ENCODE measurements around the gene EIF3L.

DNA sequence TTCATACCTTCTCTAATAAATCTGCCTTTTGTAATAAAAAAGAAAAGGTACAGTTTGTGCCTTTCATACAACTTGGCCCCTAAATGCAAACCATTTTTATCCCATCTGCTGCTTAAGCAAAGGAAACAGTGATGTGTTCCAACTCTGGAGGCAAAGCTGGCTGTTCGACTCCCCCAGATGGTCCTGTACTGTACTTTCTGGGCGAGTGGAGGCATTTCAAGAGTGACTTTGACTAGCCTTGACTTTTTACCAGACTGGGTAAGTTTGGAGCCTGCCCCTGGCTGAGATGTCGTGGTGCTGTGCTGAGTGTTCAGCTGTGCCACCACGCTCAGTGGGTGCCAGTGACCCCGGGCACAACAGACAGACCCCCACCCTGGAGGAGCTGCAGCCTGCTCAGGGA lies 67.1 kb downstream of the EIF3L start:
- TF ChIP-seq, protein P1, sequence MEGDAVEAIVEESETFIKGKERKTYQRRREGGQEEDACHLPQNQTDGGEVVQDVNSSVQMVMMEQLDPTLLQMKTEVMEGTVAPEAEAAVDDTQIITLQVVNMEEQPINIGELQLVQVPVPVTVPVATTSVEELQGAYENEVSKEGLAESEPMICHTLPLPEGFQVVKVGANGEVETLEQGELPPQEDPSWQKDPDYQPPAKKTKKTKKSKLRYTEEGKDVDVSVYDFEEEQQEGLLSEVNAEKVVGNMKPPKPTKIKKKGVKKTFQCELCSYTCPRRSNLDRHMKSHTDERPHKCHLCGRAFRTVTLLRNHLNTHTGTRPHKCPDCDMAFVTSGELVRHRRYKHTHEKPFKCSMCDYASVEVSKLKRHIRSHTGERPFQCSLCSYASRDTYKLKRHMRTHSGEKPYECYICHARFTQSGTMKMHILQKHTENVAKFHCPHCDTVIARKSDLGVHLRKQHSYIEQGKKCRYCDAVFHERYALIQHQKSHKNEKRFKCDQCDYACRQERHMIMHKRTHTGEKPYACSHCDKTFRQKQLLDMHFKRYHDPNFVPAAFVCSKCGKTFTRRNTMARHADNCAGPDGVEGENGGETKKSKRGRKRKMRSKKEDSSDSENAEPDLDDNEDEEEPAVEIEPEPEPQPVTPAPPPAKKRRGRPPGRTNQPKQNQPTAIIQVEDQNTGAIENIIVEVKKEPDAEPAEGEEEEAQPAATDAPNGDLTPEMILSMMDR (IDR thresholded peaks at IDR 0.05; ENCODE audit: low read depth, low read length), result no peak
- TF ChIP-seq POLR2A (IDR thresholded peaks at IDR 0.05; ENCODE audit: extremely low read depth, insufficient read length) (no peak), MYC (IDR thresholded peaks at IDR 0.05; ENCODE audit: low read depth, low read length) (no peak)

Data from NB4 (cell line).